GM15510 (cell line): ENCODE data around the gene ELOVL5.

Source experiments
- POLR2A ChIP-seq: IDR thresholded peaks from 3 replicates; pipeline ENCODE4 v1.6.1; 2011; ENCODE audit warnings: borderline replicate concordance; ENCODE audit not compliant: insufficient read length; ENCODE audit errors: extremely low read depth

Gene ELOVL5

DNA sequence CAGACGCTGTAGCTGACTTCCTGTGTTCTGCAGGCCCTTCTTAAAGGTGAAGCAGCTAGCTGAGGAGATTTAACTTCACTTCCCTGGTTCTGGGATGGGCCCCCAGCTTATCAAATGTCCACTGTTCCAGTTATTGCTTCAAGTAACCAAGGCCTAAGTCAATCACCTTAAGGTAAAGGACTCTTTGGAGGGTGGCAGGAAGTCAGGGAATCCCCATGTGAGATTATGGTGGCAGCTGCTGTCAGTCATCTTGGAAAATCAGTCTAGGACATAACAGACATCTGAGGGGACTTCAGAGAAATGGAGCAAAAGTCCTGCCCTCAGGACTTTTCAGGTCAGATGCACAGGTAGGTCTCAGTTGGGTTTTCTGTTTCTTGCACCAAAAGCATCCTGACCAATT, 3.8 kb downstream of the ELOVL5 start:
- TF ChIP-seq POLR2A, result no peak

DNA sequence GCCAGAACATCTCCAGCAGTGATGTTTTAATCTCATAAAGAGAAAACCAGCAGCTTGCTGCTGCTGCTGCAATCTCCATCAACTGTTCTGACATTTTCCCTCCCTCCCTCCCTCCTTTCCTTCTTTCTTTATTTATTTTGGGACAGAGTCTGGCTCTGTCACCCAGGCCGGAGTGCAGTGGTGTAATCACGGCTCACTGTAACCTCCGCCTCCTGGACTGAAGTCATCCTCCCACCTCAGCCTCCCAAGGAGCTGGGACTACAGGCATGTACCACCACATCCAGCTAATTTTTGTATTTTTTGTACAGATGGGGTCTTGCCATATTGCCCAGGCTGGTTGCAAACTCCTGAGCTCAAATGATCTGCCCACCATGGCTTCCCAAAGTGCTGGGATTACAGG, 5.7 kb downstream of the ELOVL5 start:
- TF ChIP-seq POLR2A, result no peak

DNA sequence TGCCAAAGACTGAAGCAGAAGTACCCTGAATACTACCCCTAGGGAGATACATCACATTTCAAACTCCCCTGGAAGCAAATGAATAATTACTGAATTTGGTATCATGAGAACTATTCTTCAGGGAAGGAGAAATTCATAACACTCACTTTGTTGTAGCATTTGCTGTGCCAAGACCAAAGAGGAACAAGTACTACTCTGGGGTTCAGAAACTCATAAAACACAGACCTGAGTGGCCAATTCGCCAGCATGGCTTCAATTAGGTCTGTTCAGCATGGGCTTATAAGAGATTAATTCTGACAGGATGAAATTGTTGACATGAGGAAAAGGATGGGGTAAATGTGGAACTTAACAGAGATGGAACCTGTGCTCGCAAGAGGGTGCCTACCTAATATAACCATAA, 6.5 kb downstream of the ELOVL5 start:
- TF ChIP-seq POLR2A, result no peak

DNA sequence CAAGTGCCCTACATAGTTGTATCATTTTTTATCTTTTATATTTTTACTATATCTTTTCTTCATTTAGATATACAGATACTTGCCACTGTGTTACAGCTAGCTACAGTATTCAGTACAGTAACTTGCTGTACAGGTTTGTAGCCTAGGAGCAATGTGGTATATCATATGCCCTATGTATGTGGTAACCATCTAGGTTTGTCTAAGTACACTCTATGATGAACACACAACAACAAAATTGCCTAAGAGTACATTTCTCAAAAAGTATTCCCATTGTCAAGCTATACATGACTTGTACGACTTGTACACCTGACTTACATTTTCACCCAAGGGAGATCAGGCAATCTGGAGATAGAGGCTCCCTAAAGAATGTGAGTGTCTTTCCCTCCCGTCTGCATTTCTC, 8.2 kb downstream of the ELOVL5 start:
- TF ChIP-seq POLR2A, result no peak

DNA sequence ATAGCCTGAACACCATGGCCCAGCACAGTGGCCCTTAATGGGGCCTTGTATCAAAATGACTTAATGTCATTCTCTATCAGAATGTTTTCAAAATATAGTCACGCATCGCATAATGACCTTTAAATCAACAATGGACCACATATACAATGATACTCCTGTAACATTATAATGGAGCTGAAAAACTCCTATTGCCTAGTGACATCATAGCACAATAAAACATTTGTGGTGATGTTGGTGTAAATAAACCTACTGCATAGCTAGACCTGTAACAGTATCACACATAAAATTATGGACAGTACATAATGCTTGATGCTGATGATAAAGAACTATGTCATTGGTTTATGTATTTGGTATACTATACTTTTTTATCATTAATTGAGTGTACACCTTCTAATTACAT, 9.3 kb downstream of the ELOVL5 start:
- no peak for TF ChIP-seq POLR2A

DNA sequence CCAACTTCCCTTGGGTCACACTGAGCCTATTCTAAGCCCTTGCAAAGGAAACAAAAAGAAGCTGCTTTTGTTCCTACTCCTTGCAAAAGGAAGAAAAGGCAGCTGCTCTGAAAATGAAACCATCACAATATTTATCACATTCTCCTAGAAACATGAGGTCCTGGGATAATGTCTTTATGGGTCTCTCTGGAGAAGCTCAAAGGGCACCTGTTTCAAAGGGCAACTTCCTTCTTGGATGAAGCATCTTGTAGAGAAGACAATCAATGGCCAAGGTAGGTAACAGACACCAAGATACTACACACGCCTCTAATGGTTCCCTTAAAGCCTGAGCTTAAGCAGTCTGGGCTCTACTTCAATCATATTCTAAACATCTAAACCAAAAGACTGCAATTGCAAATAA, 10.4 kb downstream of the ELOVL5 start:
- TF ChIP-seq POLR2A, result no peak

DNA sequence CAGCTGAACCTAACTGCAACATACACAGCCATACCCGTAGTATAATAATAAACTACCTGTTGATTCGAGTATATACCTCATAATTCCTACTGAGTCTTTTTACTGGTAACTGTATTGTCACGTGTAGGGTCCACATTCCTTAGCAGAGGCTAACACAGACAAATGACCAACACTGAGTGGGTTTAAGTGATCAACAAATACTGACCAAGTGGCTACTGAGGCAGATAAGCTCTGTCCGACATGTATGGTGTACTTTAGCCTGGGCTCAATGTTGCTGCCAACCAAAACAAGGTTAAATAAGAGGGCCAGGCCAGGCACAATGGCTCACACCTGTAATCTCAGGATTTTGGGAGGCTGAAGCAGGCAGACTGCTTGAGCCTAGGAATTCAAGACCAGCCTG, 12.7 kb downstream of the ELOVL5 start:
- no peak for TF ChIP-seq POLR2A

DNA sequence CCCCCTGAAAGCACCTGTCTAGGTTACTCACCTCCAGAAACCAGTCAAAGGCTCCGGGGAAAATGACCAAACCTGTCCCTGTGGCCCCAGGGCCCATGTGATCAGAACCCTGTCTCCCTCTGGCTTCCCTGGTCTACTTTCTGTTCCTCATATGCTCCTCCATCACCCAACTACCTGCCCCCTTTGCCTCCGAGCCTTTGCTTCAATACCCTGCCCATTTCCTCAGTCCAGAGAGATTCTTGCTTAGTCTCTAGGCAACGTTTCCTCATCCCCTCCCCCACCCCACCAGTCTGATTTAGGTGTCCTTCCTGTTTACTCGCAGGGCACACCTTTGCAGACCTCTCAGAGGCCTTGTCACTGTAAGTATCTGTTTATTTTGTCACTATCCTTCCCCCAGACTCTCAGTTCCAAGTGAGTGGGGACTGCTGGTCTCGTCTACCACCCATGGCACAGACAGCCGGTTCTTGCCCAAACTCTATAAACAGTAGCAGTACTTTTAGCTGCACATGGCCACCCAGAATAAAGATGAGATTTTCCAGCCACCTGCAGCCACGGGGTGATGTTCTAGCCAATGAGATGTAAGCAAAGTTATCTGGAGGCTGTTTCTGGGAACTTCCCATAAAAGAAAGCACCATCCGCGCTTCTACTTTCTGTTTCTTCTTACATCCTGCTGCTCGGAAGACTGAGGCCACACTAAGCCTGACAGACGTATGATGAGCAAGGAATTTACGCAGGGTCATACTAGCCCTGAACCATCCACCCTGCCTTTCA, 13.3 kb downstream of the ELOVL5 start:
- TF ChIP-seq POLR2A, result no peak

DNA sequence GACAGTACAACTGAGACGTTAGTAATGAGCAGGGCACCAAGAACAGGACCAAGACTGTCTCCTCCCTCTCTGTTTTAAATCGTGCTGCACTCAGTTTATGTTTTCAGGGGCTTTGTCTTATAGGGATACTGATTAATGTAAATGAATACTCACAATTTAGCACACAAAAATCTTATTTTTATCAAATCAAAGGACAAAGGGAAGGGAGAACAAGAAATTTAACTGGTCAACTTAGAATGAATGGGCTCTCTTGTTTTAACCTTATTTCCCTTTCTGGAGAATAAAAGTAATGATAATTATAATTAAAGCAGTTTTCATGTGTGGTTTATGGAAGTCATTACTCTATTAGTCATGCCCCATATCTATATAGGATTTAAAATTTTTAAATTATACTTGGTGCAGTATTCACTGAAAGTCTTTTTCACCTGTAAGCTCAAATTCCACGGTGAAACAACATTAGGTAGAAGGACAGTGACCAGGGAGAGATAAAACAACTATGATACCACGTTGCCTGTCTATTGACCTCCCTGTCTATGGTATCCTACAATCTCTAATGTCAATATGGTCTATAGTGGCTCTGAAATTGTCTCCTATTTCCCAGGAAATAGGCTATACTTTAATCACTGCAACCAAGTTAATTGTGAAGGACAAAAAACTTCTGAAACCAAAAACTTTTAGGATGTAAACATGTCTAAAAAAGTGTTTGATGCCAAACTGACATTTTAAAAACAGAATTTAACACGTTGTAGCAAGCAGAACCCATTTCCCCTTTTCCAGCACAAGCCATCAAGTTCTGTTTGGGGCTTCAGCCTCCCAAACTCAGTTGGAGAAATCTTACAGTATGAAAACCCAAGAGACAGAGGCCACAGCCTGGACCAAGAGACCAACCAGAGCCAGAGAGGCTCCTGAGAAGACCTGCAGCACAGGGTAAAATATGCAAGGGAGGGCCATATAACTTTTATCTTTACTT, 15.0 kb downstream of the ELOVL5 start:
- no peak for TF ChIP-seq POLR2A

DNA sequence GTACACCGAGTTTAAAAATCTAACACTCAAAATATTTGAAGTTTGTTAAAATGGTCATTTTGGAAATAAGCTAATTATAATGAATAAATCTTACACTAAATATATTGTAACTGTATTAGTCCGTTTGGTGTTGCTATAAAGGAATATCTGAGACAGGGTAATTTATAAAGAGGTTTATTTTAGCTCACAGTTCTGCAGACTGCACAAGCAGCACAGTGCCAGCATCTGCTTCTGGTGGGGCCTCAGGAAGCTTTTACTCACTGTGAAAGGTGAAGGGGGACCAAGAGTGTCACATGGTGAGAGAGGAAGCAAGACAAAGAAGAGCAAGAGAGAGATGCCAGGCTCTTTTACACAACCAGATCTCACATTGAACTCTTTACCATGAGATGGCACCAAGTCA, 17.1 kb downstream of the ELOVL5 start:
- no peak for TF ChIP-seq POLR2A

DNA sequence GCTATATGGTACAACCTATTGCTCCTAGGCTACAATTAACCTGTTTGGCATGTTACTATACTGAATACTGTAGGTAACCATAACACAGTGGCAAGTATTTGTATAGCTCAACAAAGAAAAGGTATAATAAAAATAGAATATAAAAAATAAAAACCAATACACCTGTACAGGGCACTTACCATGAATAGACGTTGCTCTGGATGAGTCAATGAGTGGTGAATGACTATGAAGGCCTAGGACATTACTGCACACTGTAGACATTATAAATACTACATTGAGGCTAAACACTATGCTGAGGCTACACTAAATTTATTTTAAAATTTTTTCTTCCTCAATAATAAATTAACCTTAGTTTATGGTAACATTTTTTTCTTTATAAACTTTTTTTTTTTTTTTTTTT, 18.6 kb downstream of the ELOVL5 start:
- no peak for TF ChIP-seq POLR2A

DNA sequence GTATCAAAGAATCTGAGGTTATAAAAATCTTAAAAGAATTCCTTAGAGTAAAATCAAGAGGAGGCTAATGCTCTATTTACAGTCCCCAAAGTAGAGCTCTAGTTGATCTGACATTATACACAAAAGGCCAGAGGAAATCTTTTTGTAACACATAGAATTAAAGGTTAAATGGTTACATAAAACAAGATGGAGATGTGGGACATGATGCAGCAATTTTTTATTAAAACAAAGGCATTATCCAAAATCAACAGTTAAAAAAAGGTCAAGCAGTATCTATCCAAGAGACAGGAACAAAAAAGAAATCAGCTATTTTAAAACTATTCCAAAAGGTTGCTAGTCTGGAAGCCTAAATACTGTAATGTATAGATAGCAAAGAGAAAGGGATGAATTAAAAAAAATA, 20.4 kb downstream of the ELOVL5 start:
- TF ChIP-seq POLR2A, result no peak

DNA sequence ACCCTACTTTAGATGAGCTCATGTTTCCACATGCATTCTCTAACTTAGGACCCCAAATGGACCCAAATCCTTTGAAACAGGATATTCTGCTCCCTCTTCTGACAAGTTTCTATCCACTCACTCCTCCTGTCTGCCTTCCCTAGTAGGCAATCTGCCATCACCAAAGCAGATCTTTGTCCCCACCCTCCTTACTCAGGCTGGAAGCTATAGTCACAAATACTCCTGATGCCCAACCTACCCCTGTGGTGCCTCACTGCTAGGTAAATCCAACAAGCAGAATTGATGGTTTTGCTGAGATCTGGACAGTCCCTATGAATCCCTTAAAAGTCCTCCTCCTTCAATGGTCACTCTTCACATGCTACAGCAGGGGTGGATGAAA, 21.7 kb downstream of the ELOVL5 start:
- no peak for TF ChIP-seq POLR2A

DNA sequence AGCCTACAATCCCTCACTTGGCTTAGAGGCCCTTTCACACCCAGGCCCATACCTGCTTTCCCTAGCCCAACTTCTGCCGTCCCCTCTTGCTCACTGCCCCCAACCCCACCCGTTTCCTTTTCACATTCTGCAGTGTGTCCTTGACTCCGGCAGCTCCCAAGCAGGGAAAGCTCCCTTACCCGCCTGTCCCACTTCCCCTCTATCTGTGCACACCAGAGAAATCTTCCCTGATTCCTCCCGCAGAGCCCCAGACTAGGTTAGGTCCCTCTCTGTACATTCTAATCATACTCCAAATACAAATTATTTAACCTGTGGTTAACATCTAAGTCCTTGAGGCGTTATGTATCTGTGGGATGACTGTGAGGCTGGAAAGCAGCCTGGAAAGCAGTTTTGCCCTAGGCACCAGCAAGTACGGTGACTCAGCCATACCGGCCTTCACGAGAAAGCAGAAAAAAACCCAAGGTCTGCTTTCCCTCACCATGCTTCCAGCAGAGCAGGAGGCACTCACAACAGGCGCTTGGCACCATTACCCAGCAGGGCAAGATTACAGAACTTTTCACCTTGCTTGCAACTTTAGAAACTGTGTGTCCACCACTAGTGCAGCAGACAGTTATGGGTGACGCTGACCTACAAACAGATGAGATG, 22.3 kb downstream of the ELOVL5 start:
- TF ChIP-seq POLR2A, result no peak

DNA sequence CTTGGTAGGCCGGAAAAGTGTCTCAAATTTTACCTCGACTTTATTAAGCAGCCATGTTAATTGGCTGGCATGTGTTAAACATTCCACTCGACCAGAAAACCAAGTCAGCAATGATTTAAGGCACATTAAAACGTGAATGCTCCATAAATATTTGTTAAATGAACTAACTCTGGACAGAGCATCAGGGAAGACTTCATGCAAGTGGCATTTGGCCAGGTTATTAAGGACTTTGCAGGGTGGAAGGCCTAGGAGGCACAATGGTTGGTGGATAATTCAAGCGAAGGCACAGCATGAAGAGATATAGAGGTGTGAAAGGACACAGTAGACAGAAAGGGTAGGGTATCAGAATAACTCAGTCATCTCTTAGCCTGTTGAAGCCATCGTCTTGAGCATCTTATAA, 23.0 kb downstream of the ELOVL5 start:
- TF ChIP-seq POLR2A, result no peak
